GM12872 (cell line): ENCODE data around the gene CHST10.

Source experiments
- TF ChIP-seq, protein P1 (sequence below): IDR thresholded peaks from 3 replicates; pipeline ENCODE4 v1.5.1; 2011; ENCODE audit warnings: low read depth, mild to moderate bottlenecking, low read length, moderate library complexity; ENCODE audit not compliant: insufficient read depth

Gene CHST10

DNA sequence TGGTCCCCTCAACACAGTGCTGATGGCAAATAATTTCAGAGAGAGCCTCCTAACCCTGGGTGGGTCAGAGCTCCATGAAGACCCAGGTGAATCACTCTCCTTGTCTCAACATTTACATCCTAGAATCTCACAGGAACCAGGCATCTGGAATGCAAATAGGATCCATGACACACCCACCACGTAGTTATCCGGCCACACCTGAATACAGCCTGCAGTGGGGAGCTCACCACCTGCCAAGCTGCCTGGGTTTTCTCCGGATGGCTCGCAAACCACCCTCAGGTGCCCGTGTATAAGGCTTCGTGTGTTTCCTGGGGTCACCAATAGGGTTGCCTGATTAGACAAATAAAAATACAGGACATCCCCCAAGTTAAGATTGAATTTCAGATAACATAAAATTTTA is 9.9 kb downstream of the CHST10 start:
- TF ChIP-seq, protein P1, sequence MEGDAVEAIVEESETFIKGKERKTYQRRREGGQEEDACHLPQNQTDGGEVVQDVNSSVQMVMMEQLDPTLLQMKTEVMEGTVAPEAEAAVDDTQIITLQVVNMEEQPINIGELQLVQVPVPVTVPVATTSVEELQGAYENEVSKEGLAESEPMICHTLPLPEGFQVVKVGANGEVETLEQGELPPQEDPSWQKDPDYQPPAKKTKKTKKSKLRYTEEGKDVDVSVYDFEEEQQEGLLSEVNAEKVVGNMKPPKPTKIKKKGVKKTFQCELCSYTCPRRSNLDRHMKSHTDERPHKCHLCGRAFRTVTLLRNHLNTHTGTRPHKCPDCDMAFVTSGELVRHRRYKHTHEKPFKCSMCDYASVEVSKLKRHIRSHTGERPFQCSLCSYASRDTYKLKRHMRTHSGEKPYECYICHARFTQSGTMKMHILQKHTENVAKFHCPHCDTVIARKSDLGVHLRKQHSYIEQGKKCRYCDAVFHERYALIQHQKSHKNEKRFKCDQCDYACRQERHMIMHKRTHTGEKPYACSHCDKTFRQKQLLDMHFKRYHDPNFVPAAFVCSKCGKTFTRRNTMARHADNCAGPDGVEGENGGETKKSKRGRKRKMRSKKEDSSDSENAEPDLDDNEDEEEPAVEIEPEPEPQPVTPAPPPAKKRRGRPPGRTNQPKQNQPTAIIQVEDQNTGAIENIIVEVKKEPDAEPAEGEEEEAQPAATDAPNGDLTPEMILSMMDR, result no peak

DNA sequence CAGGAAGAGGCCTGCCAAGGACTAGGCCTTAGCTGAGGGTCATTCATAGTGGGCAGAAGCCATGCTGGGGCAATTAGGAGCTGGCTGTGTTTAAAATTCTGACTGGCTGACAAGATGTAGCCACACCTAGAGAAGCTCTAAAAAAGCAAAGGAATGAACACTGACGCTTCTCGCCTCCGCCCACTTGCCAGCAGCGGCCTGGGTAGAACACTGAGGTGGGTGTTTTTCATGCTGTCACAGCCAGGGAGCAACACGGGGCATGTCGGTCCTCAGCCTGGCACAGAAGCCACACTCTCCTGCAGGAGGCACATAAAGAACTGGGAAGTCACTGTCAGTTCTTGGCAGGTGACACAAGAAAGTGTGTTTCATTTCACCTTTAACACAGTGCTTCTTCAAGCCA is 10.4 kb downstream of the CHST10 start:
- TF ChIP-seq, protein P1, result no peak

DNA sequence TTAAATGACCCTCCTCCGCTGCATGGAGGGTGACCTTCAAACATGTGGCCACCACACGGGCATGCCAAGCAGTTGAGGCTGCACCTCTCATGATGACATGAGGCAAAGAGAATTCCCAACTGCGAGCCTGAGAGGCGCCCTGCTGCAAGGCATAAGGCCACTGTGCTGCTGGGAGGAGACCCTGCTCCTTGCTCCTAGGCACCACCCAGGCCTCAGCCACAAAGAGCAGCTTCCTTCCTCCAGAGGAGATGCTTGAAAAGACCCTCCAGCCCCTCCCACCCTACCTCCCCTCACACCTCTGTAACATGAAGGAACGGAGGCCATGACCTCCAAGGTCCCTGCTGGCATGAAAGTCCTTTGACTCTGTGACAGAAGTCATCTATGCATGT is 11.4 kb downstream of the CHST10 start:
- TF ChIP-seq, protein P1, result no peak

DNA sequence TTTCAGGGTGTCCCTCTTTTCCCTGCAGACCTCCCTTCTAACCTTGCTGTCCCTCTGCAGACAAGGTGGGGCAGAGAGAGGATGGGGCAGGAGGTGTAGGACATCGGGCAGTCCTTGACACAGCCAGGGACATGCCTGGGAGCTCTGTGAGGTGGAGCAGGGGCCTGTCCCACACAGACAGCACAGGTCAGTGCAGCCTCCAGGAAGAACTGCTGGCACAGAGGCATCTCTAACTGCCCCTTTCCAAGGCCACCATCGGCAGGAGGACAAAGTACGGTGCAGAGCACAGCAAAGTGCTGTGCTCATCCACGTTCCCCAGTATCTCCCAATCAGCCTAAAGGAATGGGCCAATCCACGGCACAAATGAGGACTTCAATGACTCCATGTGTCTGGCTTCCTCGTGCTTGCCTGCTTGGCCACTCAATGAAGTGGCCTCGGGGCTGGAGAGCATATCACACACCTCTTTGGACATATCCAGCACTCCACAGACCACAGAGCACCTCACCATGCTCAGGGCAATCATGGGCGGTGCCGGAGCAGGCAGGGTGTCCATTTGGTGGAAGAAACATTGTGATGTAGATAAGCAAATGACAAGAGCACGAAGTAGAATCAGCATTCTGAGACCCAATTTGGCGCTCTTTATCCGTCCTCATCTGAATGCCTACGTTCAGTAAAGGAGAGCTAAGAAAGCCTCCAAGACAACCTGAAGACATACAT is 11.9 kb downstream of the CHST10 start:
- TF ChIP-seq, protein P1, result no peak

DNA sequence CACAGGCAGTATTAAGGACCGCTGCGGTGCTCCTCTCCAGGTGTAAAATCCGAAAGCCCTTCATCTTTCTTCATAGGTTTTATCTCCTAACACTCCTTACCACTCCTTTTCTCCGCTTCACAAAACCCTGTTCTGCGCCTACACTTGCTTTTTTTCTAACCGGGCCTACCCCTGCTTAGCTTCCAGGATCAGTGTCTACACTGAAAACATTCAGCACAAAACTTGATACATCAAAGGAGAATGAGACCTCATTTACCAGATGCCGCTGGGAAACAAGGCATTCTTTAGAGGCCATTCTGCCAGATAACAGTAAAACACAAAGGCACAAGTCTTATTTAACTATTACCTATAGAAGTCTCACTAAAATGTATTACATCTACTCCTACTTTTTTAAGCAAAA is 13.1 kb downstream of the CHST10 start:
- TF ChIP-seq, protein P1, result no peak

DNA sequence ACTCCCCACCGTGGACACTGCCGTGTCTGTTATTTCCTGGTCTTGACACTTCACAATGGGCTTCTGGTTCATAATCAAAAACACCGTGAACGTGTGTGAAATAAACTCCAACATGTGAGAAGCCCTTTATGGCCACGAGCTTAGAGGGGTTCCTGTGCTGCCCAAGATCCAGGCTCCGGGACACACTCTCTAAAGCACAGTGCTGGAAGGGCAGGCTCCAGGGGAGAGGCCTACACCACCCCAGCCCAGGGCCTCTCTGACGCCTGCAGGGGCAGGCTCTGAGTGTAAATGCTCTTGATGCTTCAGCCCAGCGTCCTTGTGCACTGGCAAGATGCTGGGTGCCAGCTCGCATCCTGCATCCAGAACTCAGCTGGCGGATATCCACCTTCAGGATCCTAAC is 13.7 kb downstream of the CHST10 start:
- TF ChIP-seq, protein P1, result no peak

DNA sequence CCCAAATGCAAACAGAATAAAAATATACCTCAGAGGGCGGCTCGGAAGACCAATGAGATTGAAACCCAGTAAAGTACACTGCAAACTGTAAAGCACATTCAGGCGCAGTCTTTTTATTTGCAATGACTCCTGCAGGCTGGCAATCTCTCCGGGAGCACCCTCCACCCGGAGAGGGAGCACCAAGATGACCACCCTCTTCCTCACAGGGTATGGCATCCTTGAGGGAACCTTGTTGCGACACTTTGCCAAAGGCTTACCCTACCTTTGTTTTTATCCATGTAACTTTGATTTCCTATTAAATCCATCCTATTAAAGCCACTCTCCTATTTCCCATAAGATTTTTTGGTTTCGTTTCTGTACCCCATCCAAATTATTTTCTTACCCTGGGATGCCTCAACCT is 16.2 kb downstream of the CHST10 start:
- TF ChIP-seq, protein P1, result no peak

DNA sequence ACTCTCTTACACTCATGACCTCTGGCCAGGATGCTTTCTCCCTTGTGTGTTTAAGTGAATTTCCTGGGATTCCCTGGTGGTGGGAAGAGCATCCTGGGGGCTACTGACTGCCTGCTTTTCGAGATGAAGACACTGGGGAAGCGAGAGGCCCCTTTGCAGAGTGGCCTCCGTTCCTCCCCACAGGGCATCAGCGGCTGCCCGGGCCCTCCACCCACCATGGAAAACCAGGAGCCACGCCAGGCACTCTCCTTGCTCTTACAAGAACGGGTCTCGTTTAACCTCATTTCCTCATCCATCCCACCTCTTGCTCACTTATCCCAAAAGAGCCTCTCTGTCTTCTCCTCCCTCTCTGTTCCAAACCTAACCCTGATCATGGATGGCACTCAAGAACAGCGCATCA is 17.8 kb downstream of the CHST10 start:
- TF ChIP-seq, protein P1, result no peak
